Stimulated activated CD8-positive, alpha-beta memory T cell treated with anti-CD3 and anti-CD28 coated beads, Interleukin-4, amount 100 ng/mL, for 4 hours (primary cell): ENCODE measurements around the gene DGCR8.
A peak's percentile ranks its signal among the peaks of the same experiment; 100 is the strongest.

Experiments
- DNase-seq, 2 donors: peaks; one replicate each; pipeline ENCODE4 v3.0.0-alpha.2; 2020; ENCODE audit warnings: low read depth in 2 of 2, low spot score in 1 of 2

Gene DGCR8

GRCh38 chr22:20079745-20080444 lies at the start of gene DGCR8:
Gene DGCR8, plus strand, starts transcription at chr22:20080241. Its CDS starts 5,723 bp downstream, at chr22:20085964.
- peak in 1 of 2 donors; percentile 38 for DNase-seq

GRCh38 chr22:20031732-20032406 lies 48.2 kb upstream of the DGCR8 start:
- DNase-seq = no peak

GRCh38 chr22:20032407-20032991 lies 47.5 kb upstream of the DGCR8 start:
- no peak for DNase-seq

- no peak for DNase-seq
Observed at GRCh38 chr22:20033045-20033706, 46.9 kb upstream of the DGCR8 start.

- DNase-seq = no peak
Observed at GRCh38 chr22:20034143-20034542, 45.9 kb upstream of the DGCR8 start.

GRCh38 chr22:20035375-20036083 lies 44.5 kb upstream of the DGCR8 start:
- no peak for DNase-seq

- DNase-seq = no peak
Observed at GRCh38 chr22:20036084-20036482, 44.0 kb upstream of the DGCR8 start.

GRCh38 chr22:20036535-20037392 lies 43.3 kb upstream of the DGCR8 start:
- no peak for DNase-seq

- DNase-seq = no peak
Observed at GRCh38 chr22:20037419-20037818, 42.6 kb upstream of the DGCR8 start.

GRCh38 chr22:20038574-20038973 lies 41.5 kb upstream of the DGCR8 start:
- DNase-seq = no peak

- no peak for DNase-seq
Observed at GRCh38 chr22:20039683-20040325, 40.2 kb upstream of the DGCR8 start.

GRCh38 chr22:20040327-20041200 lies 39.5 kb upstream of the DGCR8 start:
- DNase-seq = no peak

GRCh38 chr22:20043057-20043996 lies 36.7 kb upstream of the DGCR8 start:
- DNase-seq = no peak

GRCh38 chr22:20043997-20044342 lies 36.1 kb upstream of the DGCR8 start:
- no peak for DNase-seq

GRCh38 chr22:20044495-20045151 lies 35.4 kb upstream of the DGCR8 start:
- DNase-seq = no peak

- no peak for DNase-seq
Observed at GRCh38 chr22:20046730-20047129, 33.3 kb upstream of the DGCR8 start.

GRCh38 chr22:20051927-20052308 lies 28.1 kb upstream of the DGCR8 start:
- no peak for DNase-seq
